HepG2 (cell line): ENCODE measurements around the gene WNT1. TPM values are rescaled to one million over a fixed set of nuclear protein-coding genes. Genes with fewer than 3 reads are reported as not detected.

ENCODE experiments used
- BHLHE40 ChIP-seq: IDR thresholded peaks from 2 replicates; pipeline ENCODE4 v1.6.1; 2011; ENCODE audit warnings: low read length, improper control_type of control experiment
- ESRRA ChIP-seq: sonication (generic); formaldehyde crosslinking; IDR thresholded peaks from 2 replicates; pipeline ENCODE4 v1.5.1; 2020; ENCODE audit warnings: mild to moderate bottlenecking, low read depth, missing genetic modification reagents
- FOXK2 ChIP-seq: fragments of 450-650 bp; IDR thresholded peaks from 2 replicates; pipeline ENCODE4 v1.6.1; 2016
- HMG20A ChIP-seq: IDR thresholded peaks from 2 replicates; pipeline ENCODE4 v1.6.1; 2016; ENCODE audit warnings: borderline replicate concordance
- HNF1B ChIP-seq: sonication (generic); formaldehyde crosslinking; IDR thresholded peaks from 2 replicates; pipeline ENCODE4 v1.5.1; 2020; ENCODE audit warnings: mild to moderate bottlenecking, moderate library complexity, missing genetic modification reagents
- HNRNPL ChIP-seq: fragments of 200-400 bp; formaldehyde crosslinking; IDR thresholded peaks from 2 replicates; pipeline ENCODE4 v1.6.1; 2017; ENCODE audit warnings: mild to moderate bottlenecking, low read depth, low read length
- ISL2 ChIP-seq: sonication (generic); formaldehyde crosslinking; IDR thresholded peaks from 2 replicates; pipeline ENCODE4 v1.5.0; 2020; ENCODE audit warnings: missing genetic modification reagents
- KDM5A ChIP-seq: fragments of 200-600 bp; sonication (generic); IDR thresholded peaks from 2 replicates; pipeline ENCODE4 v1.7.0; 2018; ENCODE audit warnings: antibody characterized with exemption, mild to moderate bottlenecking, low read length, borderline replicate concordance
- REST ChIP-seq, 2 experiments: IDR thresholded peaks; 2 replicates each; pipeline ENCODE4 v1.6.1; 2011 to 2012; ENCODE audit warnings: low read length in 2 of 2, borderline replicate concordance in 1 of 2, low read depth in 1 of 2, mild to moderate bottlenecking in 1 of 2, moderate library complexity in 1 of 2
- TBL1XR1 ChIP-seq: fragments of 150-350 bp; IDR thresholded peaks from 2 replicates; pipeline ENCODE4 v1.6.1; 2014; ENCODE audit warnings: borderline replicate concordance, low read length; ENCODE audit not compliant: partially characterized antibody
- ZNF10 ChIP-seq: sonication (generic); formaldehyde crosslinking; IDR thresholded peaks from 2 replicates; pipeline ENCODE4 v1.4.0; 2020; ENCODE audit warnings: mild to moderate bottlenecking, low read depth, missing genetic modification reagents, borderline replicate concordance
- ZNF235 ChIP-seq: sonication (generic); formaldehyde crosslinking; IDR thresholded peaks from 2 replicates; pipeline ENCODE4 v1.8.1; 2023; ENCODE audit warnings: mild to moderate bottlenecking, missing genetic modification reagents, borderline replicate concordance
- ZNF687 ChIP-seq: sonication (generic); formaldehyde crosslinking; IDR thresholded peaks from 2 replicates; pipeline ENCODE4 v1.5.1; 2020; ENCODE audit warnings: mild to moderate bottlenecking, missing genetic modification reagents, moderate library complexity
- ZUFSP ChIP-seq: sonication (generic); formaldehyde crosslinking; IDR thresholded peaks from 2 replicates; pipeline ENCODE4 v1.9.0; 2021; ENCODE audit warnings: missing genetic modification reagents, mild to moderate bottlenecking, borderline replicate concordance
- polyA plus RNA-seq, 8 experiments: library from polyadenylated mRNA; depleted of rRNA in 3 of 8; stranded (reverse) in 7 of 8; unstranded in 1 of 8; fragments of >200 nt; fragmentation: Illumina TruSeq in 4 of 8; extraction: Trizol in 4 of 8; gene quantifications; 2 replicates each; pipeline versions ENCODE4 v1.2.1 to v1.2.3, GENCODE V29; 2011 to 2016; ENCODE audit warnings: low read depth in 4 of 8, missing spikeins in 1 of 8, mixed read lengths in 1 of 8; ENCODE audit not compliant: insufficient read depth in 1 of 8
- total RNA-seq, 5 experiments: library from RNA; depleted of rRNA; stranded (reverse); fragments of >200 nt; fragmentation: Illumina TruSeq; extraction: Trizol; gene quantifications; 2 replicates each; pipeline ENCODE4 v1.2.3, GENCODE V29; 2016; ENCODE audit warnings: low read depth in 1 of 5

WNT1 gene
- total and polyA plus RNA-seq, 2 of the 13 experiments (the other 11 are each of a cell fraction or from before 2014, with no cell fraction given), result not detected

GRCh38 chr12:49018261-49019119 lies 40.4 kb downstream of the WNT1 start, which contains the start of gene PRKAG1 (continued):
- no peak for TF ChIP-seq HMG20A (CRISPR knock-in tag)
- peak; percentile 92 for TF ChIP-seq HNF1B (CRISPR knock-in tag)
- TF ChIP-seq ISL2 (CRISPR knock-in tag), result peak; percentile 46; the same call in 1 of the 2 replicates
- TF ChIP-seq ZNF10, result no peak
- TF ChIP-seq BHLHE40, result no peak
- peak; percentile 91 for TF ChIP-seq ZNF687 (CRISPR knock-in tag)
- TF ChIP-seq ZNF235 (CRISPR knock-in tag), result peak; percentile 66; the same call in 1 of the 2 replicates
- no peak for TF ChIP-seq REST (IDR thresholded peaks at IDR 0.05; ENCODE audit: borderline replicate concordance in 1 of 2, low read depth in 1 of 2, low read length in 2 of 2)
- TF ChIP-seq TBL1XR1, result no peak
- no peak for TF ChIP-seq ZUFSP (CRISPR knock-in tag)
- TF ChIP-seq KDM5A, result peak; percentile 80
- no peak; the same call in 1 of the 2 replicates for TF ChIP-seq ESRRA (CRISPR knock-in tag)
- no peak for TF ChIP-seq FOXK2
- TF ChIP-seq HNRNPL, result no peak
